OCI-LY3 (cell line): Measurements from ENCODE around the gene ESD.

Experiments used
- EZH2phosphoT487 ChIP-seq: fragments of 200-600 bp; shearing (Covaris generic); IDR thresholded peaks from 2 replicates; pipeline ENCODE4 v1.6.1; 2018; ENCODE audit warnings: antibody characterized with exemption, mixed run types, low read depth
- TF ChIP-seq, protein P1 (sequence below): fragments of 200-600, 300-600 bp; sonication (generic); IDR thresholded peaks from 2 replicates; pipeline ENCODE4 v1.5.1; 2014; ENCODE audit warnings: antibody characterized with exemption, low read length, low read depth

- TF ChIP-seq, protein P1, sequence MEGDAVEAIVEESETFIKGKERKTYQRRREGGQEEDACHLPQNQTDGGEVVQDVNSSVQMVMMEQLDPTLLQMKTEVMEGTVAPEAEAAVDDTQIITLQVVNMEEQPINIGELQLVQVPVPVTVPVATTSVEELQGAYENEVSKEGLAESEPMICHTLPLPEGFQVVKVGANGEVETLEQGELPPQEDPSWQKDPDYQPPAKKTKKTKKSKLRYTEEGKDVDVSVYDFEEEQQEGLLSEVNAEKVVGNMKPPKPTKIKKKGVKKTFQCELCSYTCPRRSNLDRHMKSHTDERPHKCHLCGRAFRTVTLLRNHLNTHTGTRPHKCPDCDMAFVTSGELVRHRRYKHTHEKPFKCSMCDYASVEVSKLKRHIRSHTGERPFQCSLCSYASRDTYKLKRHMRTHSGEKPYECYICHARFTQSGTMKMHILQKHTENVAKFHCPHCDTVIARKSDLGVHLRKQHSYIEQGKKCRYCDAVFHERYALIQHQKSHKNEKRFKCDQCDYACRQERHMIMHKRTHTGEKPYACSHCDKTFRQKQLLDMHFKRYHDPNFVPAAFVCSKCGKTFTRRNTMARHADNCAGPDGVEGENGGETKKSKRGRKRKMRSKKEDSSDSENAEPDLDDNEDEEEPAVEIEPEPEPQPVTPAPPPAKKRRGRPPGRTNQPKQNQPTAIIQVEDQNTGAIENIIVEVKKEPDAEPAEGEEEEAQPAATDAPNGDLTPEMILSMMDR: no peak
- TF ChIP-seq EZH2phosphoT487: no peak
Measured at GRCh38 chr13:46834657-46835056, 37.7 kb upstream of the ESD start.
